Kidney epithelial cell (primary cell): ENCODE measurements around the gene AGPS. TPM values are rescaled to one million over a fixed set of nuclear protein-coding genes. Genes with fewer than 3 reads are reported as not detected.
"Not testable (repeated sequence)": the region's sequence is repeated elsewhere in the genome, so short reads cannot be mapped to it uniquely, and the experiment has no call there.

Experiments
- DNase-seq: peaks from one replicate; pipeline ENCODE4 v3.0.0-alpha.2; 2010; ENCODE audit warnings: low read depth
- H3K27me3 ChIP-seq: 2 replicates; pipeline ENCODE4 v1.6.0; 2011; ENCODE audit warnings: low read length; ENCODE audit not compliant: control insufficient read depth, insufficient read depth
- H3K36me3 ChIP-seq: 2 replicates; pipeline ENCODE4 v1.5.1; 2011; ENCODE audit warnings: low read length; ENCODE audit not compliant: control insufficient read depth, insufficient read depth
- H3K4me3 ChIP-seq: 2 replicates; pipeline ENCODE4 v1.5.1; 2011; ENCODE audit warnings: low read depth, mild to moderate bottlenecking, control low read depth, low read length
- total RNA-seq: library from RNA; depleted of rRNA; stranded (reverse); fragments of >200 nt; gene quantifications from 2 replicates; pipeline ENCODE4 v1.2.3, GENCODE V29; 2015
- TF ChIP-seq, protein P1 (sequence below): IDR thresholded peaks from 2 replicates; pipeline ENCODE4 v1.5.1; 2011; ENCODE audit warnings: mild to moderate bottlenecking, moderate library complexity, low read length, control low read depth, inconsistent platforms; ENCODE audit not compliant: insufficient read depth, poor library complexity, severe bottlenecking

Gene AGPS
- total RNA-seq, 1 donor from 2014 or later, result 26.1 TPM

DNA sequence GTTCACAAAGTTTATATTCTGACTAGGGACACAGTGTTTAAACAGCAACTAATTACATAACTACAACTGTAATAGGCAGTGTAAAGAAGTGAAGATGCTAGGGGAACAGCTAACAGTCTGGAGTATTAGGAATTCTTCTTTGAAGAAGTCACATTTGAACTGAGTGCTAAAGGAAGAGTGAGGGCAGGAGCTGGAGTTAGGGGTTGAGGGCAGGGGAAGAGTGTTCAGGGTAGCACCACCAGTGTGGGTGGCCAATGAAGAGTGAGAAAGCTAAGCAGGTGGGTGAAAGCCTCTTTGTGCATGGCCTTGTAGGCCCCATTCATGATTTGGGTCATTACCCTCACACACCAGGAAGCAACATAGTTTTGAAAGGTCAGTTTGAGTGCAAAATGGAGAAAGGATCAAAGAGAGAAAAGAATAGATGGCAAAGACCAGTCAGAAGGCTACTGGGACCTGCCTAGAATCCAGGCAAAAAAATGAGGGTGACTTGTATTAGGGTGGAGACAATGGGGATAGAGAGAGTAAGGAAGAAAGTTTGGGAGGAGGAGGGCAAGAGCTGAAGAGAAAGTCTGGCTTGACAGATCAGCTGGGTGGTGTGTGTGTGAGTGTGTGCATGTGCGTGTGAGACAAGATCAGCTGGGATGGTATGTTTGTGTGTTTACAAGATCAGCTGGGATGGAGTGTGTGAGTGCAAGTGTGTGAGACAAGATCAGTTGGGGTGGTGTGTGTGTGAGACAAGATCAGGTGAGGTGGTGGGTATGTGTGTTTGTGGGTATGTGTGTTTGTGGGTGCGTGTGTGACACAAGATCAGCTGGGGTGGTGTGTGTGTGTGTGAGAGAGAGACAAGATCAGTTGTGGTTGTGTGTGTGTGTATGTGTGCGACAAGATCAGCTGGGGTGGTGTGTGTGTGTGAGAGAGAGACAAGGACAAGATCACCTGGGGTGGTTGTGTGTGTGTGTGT is 43.6 kb upstream of the AGPS start:
- Histone ChIP-seq H3K36me3 (no peaks in the 10 kb centered on the region), H3K27me3 (no peaks in the 10 kb centered on the region), H3K4me3 (no peak overlapping the region)
- TF ChIP-seq, protein P1, sequence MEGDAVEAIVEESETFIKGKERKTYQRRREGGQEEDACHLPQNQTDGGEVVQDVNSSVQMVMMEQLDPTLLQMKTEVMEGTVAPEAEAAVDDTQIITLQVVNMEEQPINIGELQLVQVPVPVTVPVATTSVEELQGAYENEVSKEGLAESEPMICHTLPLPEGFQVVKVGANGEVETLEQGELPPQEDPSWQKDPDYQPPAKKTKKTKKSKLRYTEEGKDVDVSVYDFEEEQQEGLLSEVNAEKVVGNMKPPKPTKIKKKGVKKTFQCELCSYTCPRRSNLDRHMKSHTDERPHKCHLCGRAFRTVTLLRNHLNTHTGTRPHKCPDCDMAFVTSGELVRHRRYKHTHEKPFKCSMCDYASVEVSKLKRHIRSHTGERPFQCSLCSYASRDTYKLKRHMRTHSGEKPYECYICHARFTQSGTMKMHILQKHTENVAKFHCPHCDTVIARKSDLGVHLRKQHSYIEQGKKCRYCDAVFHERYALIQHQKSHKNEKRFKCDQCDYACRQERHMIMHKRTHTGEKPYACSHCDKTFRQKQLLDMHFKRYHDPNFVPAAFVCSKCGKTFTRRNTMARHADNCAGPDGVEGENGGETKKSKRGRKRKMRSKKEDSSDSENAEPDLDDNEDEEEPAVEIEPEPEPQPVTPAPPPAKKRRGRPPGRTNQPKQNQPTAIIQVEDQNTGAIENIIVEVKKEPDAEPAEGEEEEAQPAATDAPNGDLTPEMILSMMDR, result no peak
- DNase-seq, result no peak

DNA sequence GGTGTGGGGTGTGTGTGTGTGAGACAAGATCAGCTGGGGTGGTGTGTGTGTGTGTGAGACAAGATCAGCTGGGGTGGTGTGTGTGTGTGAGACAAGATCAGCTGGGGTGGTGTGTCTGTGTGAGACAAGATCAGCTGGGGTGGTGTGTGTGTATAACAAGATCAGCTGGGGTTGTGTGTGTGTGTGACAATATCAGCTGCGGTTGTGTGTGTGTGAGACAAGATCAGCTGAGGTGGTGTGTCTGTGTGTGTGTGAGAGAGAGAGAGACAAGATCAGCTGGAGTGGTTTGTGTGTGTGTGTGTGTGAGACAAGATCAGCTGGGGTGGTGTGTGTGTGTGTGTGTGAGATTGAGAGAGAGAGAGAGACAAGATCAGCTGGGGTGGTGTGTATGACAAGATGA is 41.9 kb upstream of the AGPS start:
- H3K27me3 ChIP-seq, H3K36me3 ChIP-seq, DNase-seq, H3K4me3 ChIP-seq: not testable (repeated sequence)

DNA sequence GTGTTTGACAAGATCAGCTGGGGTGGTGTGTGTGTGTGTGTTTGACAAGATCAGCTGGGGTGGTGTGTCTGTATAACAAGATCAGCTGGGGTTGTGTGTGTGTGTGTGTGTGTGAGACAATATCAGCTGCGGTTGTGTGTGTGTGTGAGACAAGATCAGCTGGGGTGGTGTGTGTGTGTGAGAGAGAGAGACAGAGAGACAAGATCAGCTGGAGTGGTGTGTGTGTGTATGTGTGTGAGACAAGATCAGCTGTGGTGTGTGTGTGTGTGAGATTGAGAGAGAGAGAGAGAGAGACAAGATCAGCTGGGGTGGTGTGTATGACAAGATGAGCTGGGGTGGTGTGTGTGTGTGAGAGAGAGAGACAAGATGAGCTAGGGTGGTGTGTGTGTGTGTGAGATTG is 41.5 kb upstream of the AGPS start:
- not testable (repeated sequence) for H3K27me3 ChIP-seq, DNase-seq, H3K36me3 ChIP-seq, H3K4me3 ChIP-seq

DNA sequence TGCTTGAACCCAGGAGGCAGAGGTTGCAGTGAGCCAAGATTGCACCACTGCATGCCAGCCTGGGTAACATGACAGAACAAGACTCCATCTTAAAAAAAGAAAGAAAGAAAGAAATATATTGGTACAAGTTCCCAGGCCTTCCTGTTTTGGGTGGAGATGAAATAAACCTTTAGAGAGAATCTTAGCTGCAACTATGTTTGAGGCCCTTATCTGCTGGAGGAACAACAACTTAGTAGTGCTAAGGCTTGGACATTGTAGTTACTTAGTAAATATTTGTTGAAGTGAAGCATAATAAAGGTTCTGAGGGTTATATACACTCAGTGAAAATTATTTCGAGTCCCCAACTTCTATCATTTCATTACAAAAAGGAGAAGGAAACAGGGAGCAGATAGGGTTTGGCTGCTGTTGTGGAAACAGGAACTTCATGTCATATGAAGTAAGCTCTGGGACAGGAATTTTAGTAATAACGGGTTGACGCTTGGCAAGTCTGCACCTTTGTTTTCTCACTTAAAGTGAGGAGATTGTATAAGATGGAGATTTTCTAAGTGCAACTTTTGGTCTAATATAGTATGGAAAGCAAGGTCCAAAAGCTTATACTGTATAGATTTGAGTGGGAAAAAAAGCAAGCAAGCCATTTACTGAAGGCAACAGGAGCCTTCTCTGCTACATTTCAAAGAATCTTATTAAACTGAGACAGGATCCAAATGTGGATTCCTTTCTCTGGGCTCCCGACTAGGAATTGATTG is 40.0 kb upstream of the AGPS start:
- Histone ChIP-seq H3K36me3 (no peaks in the 10 kb centered on the region), H3K27me3 (no peaks in the 10 kb centered on the region), H3K4me3 (no peak overlapping the region)
- TF ChIP-seq, protein P1, result no peak
- no peak for DNase-seq

DNA sequence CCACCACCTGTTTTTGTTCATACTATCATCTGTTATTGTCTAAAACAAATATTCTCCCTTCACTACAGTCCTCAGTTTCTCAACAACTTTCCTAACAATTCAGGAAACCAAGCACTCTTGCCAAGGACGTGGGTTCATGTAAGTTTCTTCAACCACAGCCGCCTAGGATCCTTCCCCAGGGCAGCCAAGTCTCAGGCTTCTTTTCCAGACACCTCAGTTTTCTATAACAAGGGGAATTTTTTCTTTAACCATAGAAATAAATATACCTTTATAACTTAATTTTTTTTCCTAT is 39.4 kb upstream of the AGPS start:
- no peak overlapping the region for H3K4me3 ChIP-seq
- TF ChIP-seq, protein P1, result no peak
- H3K36me3 ChIP-seq, result no peaks in the 10 kb centered on the region
- no peaks in the 10 kb centered on the region for H3K27me3 ChIP-seq
- DNase-seq, result no peak

DNA sequence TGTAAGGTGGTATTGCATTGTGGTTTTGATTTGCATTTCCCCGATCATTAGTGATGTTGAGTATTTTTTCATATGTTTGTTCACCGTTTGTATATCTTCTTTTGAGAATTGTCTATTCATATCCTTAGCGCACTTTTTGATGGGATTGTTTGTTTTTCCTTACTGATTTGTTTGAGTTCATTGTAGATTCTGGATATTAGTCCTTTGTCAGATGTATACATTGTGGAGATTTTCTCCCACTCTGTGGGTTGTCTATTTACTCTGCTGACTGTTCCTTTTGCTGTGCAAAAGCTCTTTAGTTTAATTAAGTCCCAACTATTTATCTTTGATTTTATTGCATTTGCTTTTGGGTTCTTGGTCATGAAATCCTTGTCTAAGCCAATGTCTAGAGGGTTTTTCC is 38.0 kb upstream of the AGPS start:
- H3K4me3 ChIP-seq, H3K27me3 ChIP-seq, DNase-seq, H3K36me3 ChIP-seq: not testable (repeated sequence)

DNA sequence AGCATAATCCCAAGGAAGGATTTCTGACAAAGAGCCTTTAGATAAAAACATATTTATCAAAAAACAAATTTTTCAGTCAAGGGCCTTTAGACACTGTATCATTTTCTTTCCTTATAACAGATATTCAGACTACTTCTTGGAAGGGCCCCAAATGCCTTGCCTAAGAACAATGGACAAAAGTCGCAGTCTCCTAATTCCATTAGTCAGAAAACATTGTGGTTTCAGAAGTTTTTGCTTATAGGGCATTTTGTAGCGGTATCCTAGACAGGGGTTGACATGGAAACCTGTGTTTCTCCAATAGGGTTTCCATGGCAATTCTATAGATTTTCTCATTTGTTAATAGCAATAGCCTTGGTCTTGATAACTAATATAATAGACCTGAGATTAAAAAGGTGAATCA is 36.7 kb upstream of the AGPS start:
- TF ChIP-seq, protein P1, result no peak
- Histone ChIP-seq H3K36me3 (no peaks in the 10 kb centered on the region), H3K27me3 (no peaks in the 10 kb centered on the region), H3K4me3 (no peak overlapping the region)
- no peak for DNase-seq
